GM10248 (cell line): ENCODE data around the gene SOX5.
"Not testable (repeated sequence)": the region's sequence is repeated elsewhere in the genome, so short reads cannot be mapped to it uniquely, and the experiment has no call there.

Experiments
- CTCF ChIA-PET: fragments of 300-600 bp; sonication (Branson Sonifier 250); formaldehyde crosslinking; extraction: SDS; loops from one replicate; lab custom pipeline; 2021; ENCODE audit warnings: antibody characterized with exemption; lab: Yijun Ruan, JAX
- POLR2A ChIA-PET: fragments of 350-650 bp; sonication (Branson Sonifier 250); formaldehyde crosslinking; extraction: SDS; loops from one replicate; lab custom pipeline; 2020; ENCODE audit warnings: antibody characterized with exemption; lab: Yijun Ruan, JAX
- DNase-seq: peaks from one replicate; pipeline ENCODE4 v3.0.0; 2012; ENCODE audit errors: extremely low spot score
- TF ChIP-seq, protein P1 (sequence below): IDR thresholded peaks from 2 replicates; pipeline ENCODE4 v1.5.1; 2012; ENCODE audit warnings: mild to moderate bottlenecking, low read depth; ENCODE audit errors: extremely low read depth, missing control alignments, control extremely low read depth

SOX5 gene

DNA sequence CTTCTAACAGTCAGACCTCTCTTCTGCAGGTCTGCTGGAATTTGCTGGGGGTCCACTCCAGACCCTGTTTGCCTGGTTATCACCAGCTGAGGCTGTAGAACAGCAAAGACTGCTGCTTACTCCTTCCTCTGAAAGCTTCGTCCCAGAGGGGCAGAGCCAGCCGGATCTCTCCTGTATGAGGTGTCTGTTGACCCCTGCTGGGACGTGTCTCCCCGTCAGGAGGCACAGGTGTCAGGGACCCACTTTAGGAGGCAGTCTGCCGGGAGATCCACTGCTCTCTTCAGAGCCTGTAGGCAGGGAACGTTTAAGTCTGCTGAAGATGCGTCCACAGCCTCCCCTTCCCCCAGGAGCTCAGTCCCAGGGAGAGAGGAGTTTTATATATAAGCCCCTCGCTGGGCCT, 125.1 kb downstream of the SOX5 start:
- ChIA-PET CTCF (interaction anchor here (1.2 kb wide), 1 partner anchor 27 kb away, joined by 3 read pairs; no protein-coding TSS in a partner anchor), POLR2A (no interaction called here)
- TF ChIP-seq, protein P1, sequence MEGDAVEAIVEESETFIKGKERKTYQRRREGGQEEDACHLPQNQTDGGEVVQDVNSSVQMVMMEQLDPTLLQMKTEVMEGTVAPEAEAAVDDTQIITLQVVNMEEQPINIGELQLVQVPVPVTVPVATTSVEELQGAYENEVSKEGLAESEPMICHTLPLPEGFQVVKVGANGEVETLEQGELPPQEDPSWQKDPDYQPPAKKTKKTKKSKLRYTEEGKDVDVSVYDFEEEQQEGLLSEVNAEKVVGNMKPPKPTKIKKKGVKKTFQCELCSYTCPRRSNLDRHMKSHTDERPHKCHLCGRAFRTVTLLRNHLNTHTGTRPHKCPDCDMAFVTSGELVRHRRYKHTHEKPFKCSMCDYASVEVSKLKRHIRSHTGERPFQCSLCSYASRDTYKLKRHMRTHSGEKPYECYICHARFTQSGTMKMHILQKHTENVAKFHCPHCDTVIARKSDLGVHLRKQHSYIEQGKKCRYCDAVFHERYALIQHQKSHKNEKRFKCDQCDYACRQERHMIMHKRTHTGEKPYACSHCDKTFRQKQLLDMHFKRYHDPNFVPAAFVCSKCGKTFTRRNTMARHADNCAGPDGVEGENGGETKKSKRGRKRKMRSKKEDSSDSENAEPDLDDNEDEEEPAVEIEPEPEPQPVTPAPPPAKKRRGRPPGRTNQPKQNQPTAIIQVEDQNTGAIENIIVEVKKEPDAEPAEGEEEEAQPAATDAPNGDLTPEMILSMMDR, result no peak
- DNase-seq, result no peak

DNA sequence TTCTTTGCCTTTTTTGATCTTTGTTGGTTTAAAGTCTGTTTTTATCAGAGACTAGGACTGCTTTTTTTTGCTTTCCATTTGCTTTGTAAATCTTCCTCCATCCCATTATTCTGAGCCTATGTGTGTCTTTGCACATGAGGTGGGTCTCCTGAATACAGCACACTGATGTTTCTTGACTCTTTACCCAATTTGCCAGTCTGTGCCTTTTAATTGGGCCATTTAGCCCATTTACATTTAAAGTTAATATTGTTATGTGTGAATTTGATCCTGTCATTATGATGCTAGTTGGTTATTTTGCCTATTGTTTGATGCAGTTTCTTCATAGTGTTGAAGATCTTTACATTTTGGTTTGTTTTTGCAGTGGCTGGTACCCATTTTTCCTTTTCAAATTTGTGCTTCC, 126.6 kb downstream of the SOX5 start:
- DNase-seq, POLR2A ChIA-PET: not testable (repeated sequence)
- CTCF ChIA-PET, result interaction anchor here (1.2 kb wide), 1 partner anchor 26 kb away, joined by 3 read pairs; no protein-coding TSS in a partner anchor

DNA sequence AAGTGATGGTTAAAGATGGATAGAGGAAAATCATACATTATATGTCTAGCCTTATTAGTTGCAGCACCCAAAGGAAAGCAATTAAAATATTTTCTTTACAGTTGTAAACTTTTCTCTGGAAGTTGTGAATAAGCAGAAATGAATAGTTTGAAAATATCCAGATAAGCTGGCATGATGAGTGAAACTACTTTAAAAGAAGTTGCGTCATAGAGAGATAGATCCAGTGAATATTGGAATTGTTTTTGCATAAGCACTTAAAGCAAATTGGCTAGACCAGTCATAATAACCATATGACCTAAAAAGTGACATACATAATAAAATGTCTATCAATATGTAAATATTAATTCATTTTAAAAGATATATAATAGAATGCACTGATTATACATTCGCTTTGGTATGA, 132.1 kb downstream of the SOX5 start:
- TF ChIP-seq, protein P1, result no peak
- POLR2A ChIA-PET, result no interaction called here
- DNase-seq, result no peak
- CTCF ChIA-PET, result no interaction called here

DNA sequence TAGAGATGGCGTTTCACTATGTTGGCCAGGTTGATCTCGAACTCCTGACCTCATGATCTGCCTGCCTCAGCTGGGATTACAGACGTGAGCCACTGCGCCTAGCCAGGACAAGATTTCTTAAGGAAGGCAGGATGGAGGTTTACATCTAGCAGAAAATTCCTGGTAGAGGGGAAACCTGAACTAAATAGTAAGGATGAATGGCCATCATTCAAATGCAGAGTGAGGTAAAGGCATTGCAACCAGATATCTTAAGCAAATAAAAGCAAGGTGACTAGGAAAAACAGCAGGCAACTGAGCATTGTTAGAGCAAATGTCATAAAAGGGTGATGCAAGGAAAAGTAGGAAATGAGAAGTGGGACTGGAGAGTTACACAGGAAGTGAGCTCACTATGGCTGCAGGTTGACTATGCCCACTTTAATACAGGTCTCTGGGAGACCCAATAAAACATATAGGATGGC, 133.0 kb downstream of the SOX5 start:
- ChIA-PET CTCF (no interaction called here), POLR2A (no interaction called here)
- TF ChIP-seq, protein P1, result no peak
- DNase-seq, result no peak

DNA sequence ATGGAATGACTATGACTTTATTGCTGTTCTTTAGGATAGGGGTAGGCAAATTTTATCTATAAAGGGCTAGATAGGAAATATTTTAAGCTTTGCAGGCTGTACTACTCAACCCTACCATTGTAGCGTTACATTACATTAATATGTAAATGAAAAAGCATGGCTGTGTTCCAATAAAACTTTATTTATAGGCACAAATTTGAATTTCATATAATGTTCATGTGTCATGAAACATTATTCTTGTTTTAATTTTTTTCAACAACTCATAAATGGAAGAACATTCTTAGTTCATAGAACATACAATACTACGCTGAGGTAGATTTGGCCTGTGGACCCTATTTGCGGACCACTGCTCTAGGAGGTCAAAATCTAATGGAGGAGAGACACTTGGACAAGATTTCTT, 133.7 kb downstream of the SOX5 start:
- DNase-seq, result no peak
- ChIA-PET POLR2A (no interaction called here), CTCF (no interaction called here)
- TF ChIP-seq, protein P1, result no peak

DNA sequence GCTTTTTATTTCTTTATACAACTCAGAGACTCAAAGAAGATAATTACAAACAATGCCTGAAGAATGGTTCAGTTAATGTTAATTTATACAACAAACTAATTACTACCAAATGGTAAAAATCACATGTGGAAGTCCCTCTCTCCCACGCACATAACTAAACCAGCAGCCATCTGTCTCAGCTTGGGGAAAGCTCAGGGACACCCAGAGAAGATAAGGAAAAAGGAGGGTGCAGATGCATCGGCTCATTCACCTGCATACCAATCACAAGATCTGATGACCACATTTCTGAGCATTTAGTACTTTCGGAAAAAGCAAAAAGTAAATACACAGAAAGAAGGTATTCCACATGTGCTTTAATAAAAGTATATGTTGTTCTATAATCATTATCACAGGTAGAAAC, 136.3 kb downstream of the SOX5 start:
- no peak for DNase-seq
- ChIA-PET POLR2A (no interaction called here), CTCF (no interaction called here)
- TF ChIP-seq, protein P1, result no peak

DNA sequence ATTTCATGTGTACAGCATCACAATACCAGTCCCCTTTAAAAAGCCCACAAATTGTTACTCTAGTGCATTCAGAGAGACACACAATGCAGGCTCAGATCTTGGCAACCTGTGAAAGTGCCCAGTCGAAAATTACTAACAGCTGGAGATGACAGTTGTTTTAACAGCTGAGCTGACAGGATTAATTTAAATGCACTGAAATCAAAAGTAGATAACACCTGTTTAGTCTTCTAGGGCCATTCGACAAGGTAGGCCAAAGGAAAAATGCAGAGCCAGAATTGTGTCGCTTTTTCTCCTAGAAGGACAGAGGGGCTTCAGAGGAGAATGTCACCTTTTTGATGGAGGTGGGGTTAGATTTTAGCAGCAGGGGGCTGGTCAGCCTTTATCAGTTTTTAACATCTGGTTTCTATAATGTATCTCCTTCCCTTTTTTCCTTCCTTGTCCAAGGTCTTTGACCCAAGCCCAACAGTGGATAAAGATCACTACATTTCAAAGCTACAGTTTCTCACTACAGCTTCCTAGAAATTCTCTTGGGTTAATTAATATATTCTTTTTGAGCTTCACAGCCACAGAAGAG, 139.1 kb downstream of the SOX5 start:
- CTCF ChIA-PET, result no interaction called here
- DNase-seq, result no peak
- TF ChIP-seq, protein P1, result no peak
- POLR2A ChIA-PET, result no interaction called here
